CD4-positive, alpha-beta T cell treated with Interleukin-2 at 100 ng/mL for 4 hours (primary cell): ENCODE measurements around the gene MPPE1.
"Not testable (repeated sequence)": the region's sequence is repeated elsewhere in the genome, so short reads cannot be mapped to it uniquely, and the experiment has no call there.

Experiments
- DNase-seq: peaks from one replicate; pipeline ENCODE4 v3.0.0-alpha.2; 2020; ENCODE audit warnings: low spot score

MPPE1 gene

GRCh38 chr18:11857177-11857887, 50.8 kb downstream of the MPPE1 start:
- DNase-seq, result no peak

GRCh38 chr18:11854554-11854953, 53.6 kb downstream of the MPPE1 start:
- DNase-seq, result not testable (repeated sequence)

- DNase-seq, result peak; percentile 42
These were observed 56.2 kb downstream of the MPPE1 start for GRCh38 chr18:11851806-11852337.

GRCh38 chr18:11851146-11851805, 56.8 kb downstream of the MPPE1 start, which contains the start of gene CHMP1B:
Gene CHMP1B, plus strand, starts transcription at chr18:11851413. Its CDS starts 99 bp downstream, at chr18:11851512.
- DNase-seq, result peak; percentile 95

DNA sequence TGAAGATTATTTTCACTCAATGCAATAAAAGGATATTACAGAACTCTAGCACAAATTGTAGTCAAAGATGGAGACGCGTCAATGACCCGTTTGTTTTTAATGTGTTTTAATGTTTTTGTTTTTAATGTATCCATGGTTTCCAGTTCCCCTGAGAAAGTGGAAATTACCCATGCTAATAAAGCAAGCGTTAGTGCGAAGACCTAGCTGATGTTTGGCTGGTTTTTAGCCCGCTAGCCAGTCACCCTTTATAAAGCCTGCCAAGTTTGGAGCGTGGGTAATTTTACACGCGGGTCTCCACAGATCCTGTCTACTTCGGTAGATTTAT, 57.3 kb downstream of the MPPE1 start:
- DNase-seq, result peak; percentile 65

DNA sequence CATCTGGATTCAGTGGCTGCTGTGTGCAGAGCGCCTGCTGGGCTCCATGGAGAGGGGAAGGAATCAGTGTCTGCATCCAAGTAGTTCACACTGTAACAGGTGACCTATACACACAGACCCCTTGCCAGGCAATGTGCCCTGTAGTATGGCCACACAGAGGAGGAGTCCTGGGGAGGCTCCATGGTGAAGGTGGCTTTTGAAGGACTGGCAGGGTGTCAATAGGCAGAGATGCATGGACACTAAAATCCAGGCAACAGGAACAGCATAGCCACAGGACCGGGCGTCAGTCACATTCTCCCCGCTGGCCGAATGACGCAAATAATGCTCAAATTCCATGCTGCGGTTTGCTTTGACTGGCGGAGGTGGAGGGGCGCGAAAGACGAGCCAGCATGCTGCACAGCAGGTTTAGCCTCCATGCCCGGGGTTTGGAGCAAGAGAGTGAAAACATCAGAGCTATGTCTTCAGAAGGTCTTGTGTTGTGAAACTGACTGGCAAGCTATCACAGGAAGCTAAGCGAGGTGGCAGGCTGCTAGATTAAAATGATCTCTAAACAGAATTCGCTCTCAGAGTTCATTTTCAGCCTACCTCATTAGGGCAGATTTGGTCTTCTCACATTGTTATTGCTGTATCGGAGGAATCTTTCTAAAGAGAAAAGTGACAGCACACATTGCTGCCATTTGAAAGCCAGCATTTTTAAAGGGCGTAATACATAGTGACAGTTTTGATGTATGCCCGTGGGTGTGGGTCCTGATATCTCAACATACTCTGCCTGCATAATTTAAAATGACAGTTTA, 58.1 kb downstream of the MPPE1 start:
- peak; percentile 47 for DNase-seq

GRCh38 chr18:11849279-11849678, 58.8 kb downstream of the MPPE1 start:
- DNase-seq, result no peak

DNA sequence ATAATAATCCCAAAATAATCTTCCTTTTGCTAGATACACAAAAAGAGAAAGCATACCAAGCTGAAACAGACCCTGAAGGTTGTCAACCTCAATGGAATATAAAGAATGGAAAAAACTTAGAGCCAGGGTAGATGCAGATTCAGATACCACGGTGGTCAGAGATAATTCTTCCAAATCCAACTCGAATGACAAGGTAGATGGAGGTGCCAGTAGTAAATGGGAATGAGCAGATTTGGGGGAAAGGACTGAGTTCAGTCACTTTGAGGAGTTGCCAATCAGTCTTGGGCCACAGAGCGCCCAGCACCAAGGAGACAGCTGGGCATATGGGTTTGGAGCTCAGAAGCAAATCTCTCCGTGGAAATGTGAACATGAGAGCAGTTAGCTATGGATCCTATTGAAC, 60.3 kb downstream of the MPPE1 start:
- DNase-seq, result no peak

DNA sequence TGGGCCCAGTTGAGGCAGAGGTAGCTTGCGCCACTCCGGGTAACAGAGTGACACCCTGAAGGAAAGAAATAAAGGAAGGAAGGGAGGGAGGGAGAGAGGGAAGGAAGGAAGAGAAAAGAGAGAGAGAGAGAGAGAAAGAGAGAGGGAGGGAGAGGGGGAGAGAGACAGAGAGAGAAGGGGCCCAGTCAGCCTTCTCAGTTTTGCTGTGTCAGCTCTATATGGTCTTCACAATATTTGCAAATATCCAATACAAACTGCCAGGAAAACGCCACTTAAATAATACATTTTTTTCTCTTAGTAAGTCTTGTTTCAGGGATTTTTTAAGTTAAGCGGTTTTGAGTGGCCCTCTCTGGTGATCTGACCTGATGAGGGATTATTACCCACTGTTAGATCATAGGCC, 62.5 kb downstream of the MPPE1 start:
- DNase-seq, result no peak

GRCh38 chr18:11844436-11844835, 63.7 kb downstream of the MPPE1 start:
- no peak for DNase-seq

GRCh38 chr18:11842562-11842961, 65.6 kb downstream of the MPPE1 start:
- no peak for DNase-seq

- no peak for DNase-seq
These were observed 67.6 kb downstream of the MPPE1 start for GRCh38 chr18:11840493-11840892.

GRCh38 chr18:11839556-11839955, 68.6 kb downstream of the MPPE1 start:
- no peak for DNase-seq

DNA sequence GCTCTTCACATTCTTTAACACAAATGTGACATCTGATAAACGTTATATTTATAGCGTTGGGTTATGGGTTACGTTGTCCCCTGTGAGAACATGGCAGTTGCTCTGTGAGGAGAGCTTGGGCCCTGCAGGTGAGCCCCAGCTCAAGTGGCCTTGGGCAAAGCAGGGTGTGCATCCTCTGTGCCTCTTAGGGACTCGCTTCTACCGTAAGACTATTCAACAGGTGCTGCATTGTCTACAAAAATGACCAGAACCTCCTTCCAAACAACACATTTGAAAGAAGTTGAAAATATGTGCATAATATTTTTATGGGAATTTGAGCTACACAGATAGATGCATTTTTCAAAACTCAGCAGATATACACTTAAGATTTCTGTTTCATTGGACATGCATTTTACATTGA, 73.3 kb downstream of the MPPE1 start:
- no peak for DNase-seq
